A172 (cell line): ENCODE measurements around the gene EFCAB8. TPM values are rescaled to one million over a fixed set of nuclear protein-coding genes. Genes with fewer than 3 reads are reported as not detected.
"Not testable (repeated sequence)": the region's sequence is repeated elsewhere in the genome, so short reads cannot be mapped to it uniquely, and the experiment has no call there.

Source experiments
- DNase-seq: peaks from one replicate; pipeline ENCODE4 v3.0.0-alpha.2; 2015; ENCODE audit warnings: low spot score
- total RNA-seq: library from RNA; depleted of rRNA; stranded (reverse); fragments of >200 nt; shearing (Covaris generic); gene quantifications from 2 replicates; pipeline ENCODE4 v1.2.3, GENCODE V29; 2014

The EFCAB8 gene
- total RNA-seq, 1 experiment from 2014 or later = not detected

- DNase-seq = no peak
Measured at GRCh38 chr20:32909896-32910571, 51.3 kb downstream of the EFCAB8 start.

- DNase-seq = no peak
Measured at GRCh38 chr20:32911355-32911754, 52.6 kb downstream of the EFCAB8 start.

GRCh38 chr20:32912688-32913087 lies 54.0 kb downstream of the EFCAB8 start:
- no peak for DNase-seq

GRCh38 chr20:32914031-32914430 lies 55.3 kb downstream of the EFCAB8 start:
- DNase-seq = no peak

- DNase-seq = no peak
Measured at GRCh38 chr20:32917191-32917950, 58.6 kb downstream of the EFCAB8 start.

GRCh38 chr20:32918296-32918695 lies 59.6 kb downstream of the EFCAB8 start:
- no peak for DNase-seq

GRCh38 chr20:32918751-32919150 lies 60.0 kb downstream of the EFCAB8 start:
- no peak for DNase-seq

GRCh38 chr20:32920066-32920465 lies 61.3 kb downstream of the EFCAB8 start:
- no peak for DNase-seq

- DNase-seq = no peak
Measured at GRCh38 chr20:32920530-32921298, 62.0 kb downstream of the EFCAB8 start.

GRCh38 chr20:32922466-32922865 lies 63.7 kb downstream of the EFCAB8 start:
- DNase-seq = no peak

GRCh38 chr20:32924781-32925180 lies 66.1 kb downstream of the EFCAB8 start:
- no peak for DNase-seq

GRCh38 chr20:32925481-32926196 lies 66.9 kb downstream of the EFCAB8 start:
- DNase-seq = no peak

- no peak for DNase-seq
Measured at GRCh38 chr20:32929162-32929561, 70.4 kb downstream of the EFCAB8 start.

- no peak for DNase-seq
Measured at GRCh38 chr20:32930181-32930580, 71.5 kb downstream of the EFCAB8 start.

- no peak for DNase-seq
Measured at GRCh38 chr20:32930701-32931100, 72.0 kb downstream of the EFCAB8 start.

GRCh38 chr20:32934580-32934979 lies 75.9 kb downstream of the EFCAB8 start:
- DNase-seq = no peak

GRCh38 chr20:32941155-32941885 lies 82.6 kb downstream of the EFCAB8 start:
- no peak for DNase-seq

- DNase-seq = no peak
Measured at GRCh38 chr20:32943490-32944052, 84.8 kb downstream of the EFCAB8 start.

- DNase-seq = peak; percentile 20
Measured at GRCh38 chr20:32945710-32946221, 87.0 kb downstream of the EFCAB8 start.

GRCh38 chr20:32946629-32947028 lies 87.9 kb downstream of the EFCAB8 start:
- DNase-seq = no peak

- not testable (repeated sequence) for DNase-seq
Measured at GRCh38 chr20:32950539-32950938, 91.8 kb downstream of the EFCAB8 start.
